Measurements from ENCODE around the gene PLCB3. TPM values are rescaled to one million over a fixed set of nuclear protein-coding genes. Genes with fewer than 3 reads are reported as not detected.

PLCB3 gene
- total and polyA plus RNA-seq, 2 experiments from 2014 or later = 28.1 to 103 TPM

GRCh38 chr11:64256300-64256699, 5.0 kb downstream of the PLCB3 start:
- no peak for ATAC-seq
- Histone ChIP-seq H3K9me2 (ENCODE audit: insufficient read depth) (no peaks in the 10 kb centered on the region), H3F3A (replicated peaks; ENCODE audit: low read depth) (no peaks in the 10 kb centered on the region; the same call in 1 of the 2 replicates), H3K79me2 (replicated peaks; ENCODE audit: insufficient read depth) (peaks cover 19% of the 10 kb centered on the region), H3K4me1 (ENCODE audit: insufficient read depth) (no peaks in the 10 kb centered on the region), H3K4me3 (no peak overlapping the region), H3K27ac (ENCODE audit: low read depth) (no peak overlapping the region), H3K27me3 (ENCODE audit: insufficient read depth) (no peaks in the 10 kb centered on the region), H4K20me1 (replicated peaks; ENCODE audit: insufficient read depth) (peaks cover 4% of the 10 kb centered on the region), H3K4me2 (no peak overlapping the region), H2AFZ (no peak overlapping the region), H3K36me3 (ENCODE audit: insufficient read depth) (peaks cover 11% of the 10 kb centered on the region)
- peaks cover 10% of the 10 kb centered on the region for H3K4me1 Mint-ChIP-seq
- H3K27me3 Mint-ChIP-seq (ENCODE audit: insufficient read depth, low read depth, poor library complexity) = peaks cover 19% of the 10 kb centered on the region
- DNase-seq (ENCODE audit: low spot score) = no peak
- TF ChIP-seq CTCF (conservative IDR thresholded peaks at IDR 0.05; ENCODE audit: low read depth in 2 of 2) = no peak
- TF ChIP-seq ZNF462 (CRISPR knock-in tag; IDR thresholded peaks at IDR 0.05) = no peak
- no peak for TF ChIP-seq ZNF331 (CRISPR knock-in tag; IDR thresholded peaks at IDR 0.05; ENCODE audit: low read depth)
- TF ChIP-seq NANOG (IDR thresholded peaks at IDR 0.05; ENCODE audit: borderline replicate concordance) = no peak
- no peak for TF ChIP-seq EZH2 (IDR thresholded peaks at IDR 0.05; ENCODE audit: low read depth, unreplicated experiment)
- no peak for TF ChIP-seq CREB1 (CRISPR knock-in tag; IDR thresholded peaks at IDR 0.05; ENCODE audit: low read depth)
- TF ChIP-seq STAT1 (IDR thresholded peaks at IDR 0.05; ENCODE audit: unreplicated experiment) = no peak
- no peak for TF ChIP-seq ZNF114 (CRISPR knock-in tag; IDR thresholded peaks at IDR 0.05)
- TF ChIP-seq EZH2phosphoT487 (IDR thresholded peaks at IDR 0.05; ENCODE audit: unreplicated experiment) = no peak
- TF ChIP-seq POLR2AphosphoS5 (IDR thresholded peaks at IDR 0.05; ENCODE audit: low read depth) = no peak
- no peak for TF ChIP-seq REST (IDR thresholded peaks at IDR 0.05; ENCODE audit: unreplicated experiment)
- TF ChIP-seq ETS1 (IDR thresholded peaks at IDR 0.05) = no peak
- TF ChIP-seq JUNB (IDR thresholded peaks at IDR 0.05; ENCODE audit: unreplicated experiment) = no peak
- peaks cover 48% of the 10 kb centered on the region for H3K36me3 Mint-ChIP-seq (ENCODE audit: low read depth)
- no peak overlapping the region for H3K4me3 Mint-ChIP-seq
- no peak overlapping the region for H3K27ac Mint-ChIP-seq
- no peaks in the 10 kb centered on the region for H3K9me3 Mint-ChIP-seq
